A204.1 (cell line): ENCODE measurements around the gene SMIM34.
"Not testable (repeated sequence)": the region's sequence is repeated elsewhere in the genome, so short reads cannot be mapped to it uniquely, and the experiment has no call there.

Experiments
- FAIRE-seq: peaks from 2 replicates; lab custom pipeline; 2012; peaks lifted over from hg19 to GRCh38; lab: Jason Lieb, UNC

The SMIM34 gene

GRCh38 chr21:34423805-34424204, at the start of gene SMIM34:
TSS of gene SMIM34 (minus strand) at chr21:34423951. CDS start at chr21:34423839, 112 bp downstream.
- not testable (repeated sequence) for FAIRE-seq

GRCh38 chr21:34467333-34467732, 43.6 kb upstream of the SMIM34 start:
- FAIRE-seq = not testable (repeated sequence)

GRCh38 chr21:34459426-34459825, 35.7 kb upstream of the SMIM34 start:
- not testable (repeated sequence) for FAIRE-seq

- not testable (repeated sequence) for FAIRE-seq
Observed at GRCh38 chr21:34458266-34458665, 34.5 kb upstream of the SMIM34 start.

- FAIRE-seq = not testable (repeated sequence)
Observed at GRCh38 chr21:34456180-34456579, 32.4 kb upstream of the SMIM34 start.

GRCh38 chr21:34455628-34456027, 31.9 kb upstream of the SMIM34 start:
- not testable (repeated sequence) for FAIRE-seq

GRCh38 chr21:34447018-34447417, 23.3 kb upstream of the SMIM34 start:
- FAIRE-seq = not testable (repeated sequence)

GRCh38 chr21:34443486-34443885, 19.7 kb upstream of the SMIM34 start:
- not testable (repeated sequence) for FAIRE-seq

- not testable (repeated sequence) for FAIRE-seq
Observed at GRCh38 chr21:34429710-34430109, 6.0 kb upstream of the SMIM34 start.

GRCh38 chr21:34428441-34428840, 4.7 kb upstream of the SMIM34 start:
- not testable (repeated sequence) for FAIRE-seq

- FAIRE-seq = not testable (repeated sequence)
Observed at GRCh38 chr21:34427339-34427738, 3.6 kb upstream of the SMIM34 start.

GRCh38 chr21:34417448-34418077, 6.2 kb downstream of the SMIM34 start:
- not testable (repeated sequence) for FAIRE-seq

- not testable (repeated sequence) for FAIRE-seq
Observed at GRCh38 chr21:34407294-34407693, 16.5 kb downstream of the SMIM34 start.

- not testable (repeated sequence) for FAIRE-seq
Observed at GRCh38 chr21:34406676-34407075, 17.1 kb downstream of the SMIM34 start.

GRCh38 chr21:34406102-34406501, 17.6 kb downstream of the SMIM34 start:
- FAIRE-seq = not testable (repeated sequence)

GRCh38 chr21:34405686-34406085, 18.1 kb downstream of the SMIM34 start:
- FAIRE-seq = not testable (repeated sequence)

- not testable (repeated sequence) for FAIRE-seq
Observed at GRCh38 chr21:34404742-34405141, 19.0 kb downstream of the SMIM34 start.

GRCh38 chr21:34400522-34400921, 23.2 kb downstream of the SMIM34 start:
- FAIRE-seq = not testable (repeated sequence)

- not testable (repeated sequence) for FAIRE-seq
Observed at GRCh38 chr21:34383724-34384415, 39.9 kb downstream of the SMIM34 start.

GRCh38 chr21:34383138-34383537, 40.6 kb downstream of the SMIM34 start:
- FAIRE-seq = not testable (repeated sequence)

GRCh38 chr21:34375619-34375972, 48.2 kb downstream of the SMIM34 start:
- not testable (repeated sequence) for FAIRE-seq

- peak; percentile 9 for FAIRE-seq
Observed at GRCh38 chr21:34374940-34375618, 48.7 kb downstream of the SMIM34 start, which contains the start of gene SMIM11. TSS of gene SMIM11 (plus strand) at chr21:34375507. CDS start at chr21:34379505, 3,998 bp downstream.

GRCh38 chr21:34374462-34374861, 49.3 kb downstream of the SMIM34 start:
- not testable (repeated sequence) for FAIRE-seq
